Stimulated activated CD4-positive, alpha-beta T cell treated with anti-CD3 and anti-CD28 coated beads, TNF-alpha, amount 100 ng/mL, for 48 hours (primary cell): ENCODE data around the gene ENTPD2.

ENCODE experiments used
- DNase-seq, 3 donors: peaks; one replicate each; pipeline ENCODE4 v3.0.0-alpha.2; 2020; ENCODE audit warnings: low read depth in 3 of 3

The ENTPD2 gene

DNA sequence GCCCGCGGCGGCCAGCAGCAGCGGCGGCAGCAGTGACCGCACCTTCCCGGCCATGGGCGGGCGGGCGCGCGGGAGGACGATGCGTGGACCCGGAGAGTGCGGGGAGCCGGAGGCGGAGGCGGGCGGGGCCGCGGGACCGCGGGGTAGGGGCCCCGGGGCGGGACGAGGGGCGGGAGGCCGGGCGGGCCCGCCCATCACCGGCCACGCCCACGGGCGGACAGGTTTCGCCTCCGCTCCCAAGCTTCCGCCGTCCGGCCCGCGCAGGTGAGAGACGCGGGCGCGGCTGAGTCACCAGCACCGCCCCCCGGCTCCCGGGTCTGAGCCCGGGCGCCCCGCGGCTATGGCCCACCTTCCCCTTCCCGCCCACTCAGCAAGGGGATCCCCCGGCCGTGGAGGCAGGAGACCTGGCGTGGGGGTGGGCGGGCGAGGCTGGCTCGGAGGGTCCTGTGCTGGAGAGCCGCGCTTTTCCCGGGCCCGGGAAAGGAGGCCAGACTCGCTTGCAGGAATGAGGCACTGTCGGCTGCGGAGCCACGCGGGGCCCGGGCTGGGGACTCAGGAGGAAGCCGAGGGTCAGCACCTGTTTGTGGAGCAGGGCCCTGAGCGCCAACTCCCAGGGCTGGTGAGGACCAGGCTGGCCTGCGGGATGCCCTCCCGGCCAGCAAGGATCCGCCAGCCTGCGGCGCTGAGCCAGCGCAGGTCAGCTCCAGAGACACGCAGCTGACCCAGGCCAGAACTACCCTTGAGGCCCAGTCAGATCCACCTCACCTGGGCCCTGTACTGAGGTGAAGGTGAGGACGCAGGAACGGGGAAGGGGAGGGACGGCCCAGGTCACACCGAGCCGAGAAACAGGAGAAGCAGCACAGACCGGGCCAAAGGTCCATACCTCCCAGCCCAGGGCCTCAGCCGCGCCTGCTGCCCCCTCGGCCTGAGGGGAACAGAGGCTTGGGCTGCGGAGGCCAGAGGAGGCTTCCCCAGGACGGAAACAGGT is at the start of gene ENTPD2:
Gene ENTPD2 (minus strand): TSS at position 118 of the 988 bp plus-strand sequence. CDS start 64 bp downstream, at position 54.
- DNase-seq: no peak

GRCh38 chr9:137103206-137103999 is 49.5 kb upstream of the ENTPD2 start:
- no peak for DNase-seq

GRCh38 chr9:137099231-137099630 is 45.4 kb upstream of the ENTPD2 start:
- DNase-seq: no peak

GRCh38 chr9:137097761-137098462 is 44.1 kb upstream of the ENTPD2 start:
- DNase-seq: no peak

DNA sequence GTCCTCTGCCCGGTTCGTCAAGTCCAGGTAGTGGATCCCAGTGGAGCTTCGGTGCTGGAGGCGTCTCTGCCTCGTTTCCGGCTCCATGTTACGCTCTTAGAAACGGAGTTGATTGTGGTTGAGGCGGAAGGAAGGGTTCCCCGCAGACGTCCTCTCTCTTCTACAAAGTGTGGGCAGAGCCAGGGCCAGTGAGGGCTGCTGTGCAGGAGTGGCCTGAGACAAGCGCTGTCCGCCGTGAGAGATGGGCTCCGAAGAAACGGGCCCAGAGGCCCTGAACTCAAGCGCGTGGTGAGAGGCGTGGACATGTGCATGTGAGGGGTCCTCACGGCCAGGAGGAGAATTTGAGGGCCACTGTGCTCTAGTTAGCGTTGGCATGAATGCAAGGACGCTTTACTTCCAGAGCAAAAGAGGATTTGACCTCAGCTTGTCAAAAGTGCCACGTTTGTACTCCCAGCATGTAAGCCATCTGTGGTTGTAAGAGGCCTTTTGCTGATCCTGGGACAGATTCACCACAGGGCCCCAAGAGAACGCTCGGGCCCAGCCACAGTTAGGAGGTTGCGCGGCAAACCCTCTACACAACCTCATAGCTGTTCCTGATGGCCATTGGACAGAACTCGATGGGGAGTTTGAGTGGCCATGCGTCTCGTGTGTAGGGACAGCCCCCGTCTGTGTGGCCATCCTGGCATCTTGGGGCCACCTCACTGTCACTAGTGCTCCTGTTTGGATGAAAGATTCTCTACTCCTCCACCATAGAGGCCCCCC is 43.1 kb upstream of the ENTPD2 start:
- DNase-seq: no peak

DNA sequence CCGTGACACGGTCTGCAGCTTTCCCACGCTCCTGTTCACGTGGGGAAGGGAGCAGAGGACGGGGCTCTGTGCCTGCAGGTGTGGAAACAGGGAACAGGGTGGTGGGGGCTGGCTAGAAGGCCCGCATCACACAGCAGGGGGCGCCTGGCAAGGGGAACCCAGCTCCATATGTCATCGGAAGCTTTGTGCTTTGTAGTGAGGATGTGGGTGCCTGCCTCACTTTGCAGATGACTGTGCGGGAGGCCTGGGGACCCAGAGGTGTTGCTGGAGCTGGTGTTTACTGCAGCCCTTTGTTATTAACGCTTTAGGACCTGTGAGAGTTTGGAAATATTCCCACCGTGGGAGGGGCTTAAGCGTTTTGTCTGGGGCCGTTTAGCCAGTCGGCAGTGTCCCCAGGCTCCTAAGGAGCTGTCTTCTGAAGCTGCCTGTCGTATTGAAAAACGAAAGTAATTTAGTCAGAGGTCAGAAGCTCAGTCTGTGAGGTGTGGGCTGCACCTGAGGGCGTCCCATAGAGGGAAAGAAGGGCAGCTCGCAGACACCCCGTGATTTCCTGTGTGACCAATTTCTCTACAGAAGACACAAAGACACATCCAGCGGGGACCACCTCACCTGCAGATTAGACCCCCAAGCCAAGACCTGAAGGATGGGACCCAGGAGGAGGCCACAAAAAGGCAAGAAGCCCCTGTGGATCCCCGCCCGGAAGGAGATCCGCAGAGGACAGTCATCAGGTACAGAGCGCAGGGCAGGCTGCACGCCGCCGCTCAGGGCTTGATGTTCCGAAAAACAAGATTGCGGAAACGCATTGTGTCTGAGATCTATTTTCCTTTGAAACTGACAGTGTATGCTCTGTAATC is 42.0 kb upstream of the ENTPD2 start:
- DNase-seq: peak; percentile 65 to 80 (median 77)

GRCh38 chr9:137089232-137089947 is 35.5 kb upstream of the ENTPD2 start:
- no peak for DNase-seq

DNA sequence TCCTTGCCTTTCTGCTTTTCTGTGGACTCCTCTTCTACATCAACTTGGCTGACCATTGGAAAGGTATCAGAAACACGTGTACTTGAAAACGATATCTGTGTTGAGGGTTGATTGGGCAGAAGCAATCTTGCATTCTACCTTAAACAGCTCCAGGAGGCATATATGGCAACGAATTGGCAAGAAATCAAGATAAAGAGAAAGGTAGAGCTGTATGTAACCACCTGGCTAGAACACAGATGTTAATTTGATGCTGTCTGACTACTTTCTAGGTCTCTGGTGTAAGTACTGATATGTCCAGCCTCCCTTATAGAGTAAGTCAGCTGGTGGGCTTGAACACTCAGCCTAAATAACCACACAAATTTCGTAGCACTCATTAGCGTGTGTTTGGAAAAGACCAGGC is 34.3 kb upstream of the ENTPD2 start:
- no peak for DNase-seq

GRCh38 chr9:137087409-137087925 is 33.6 kb upstream of the ENTPD2 start:
- no peak for DNase-seq

DNA sequence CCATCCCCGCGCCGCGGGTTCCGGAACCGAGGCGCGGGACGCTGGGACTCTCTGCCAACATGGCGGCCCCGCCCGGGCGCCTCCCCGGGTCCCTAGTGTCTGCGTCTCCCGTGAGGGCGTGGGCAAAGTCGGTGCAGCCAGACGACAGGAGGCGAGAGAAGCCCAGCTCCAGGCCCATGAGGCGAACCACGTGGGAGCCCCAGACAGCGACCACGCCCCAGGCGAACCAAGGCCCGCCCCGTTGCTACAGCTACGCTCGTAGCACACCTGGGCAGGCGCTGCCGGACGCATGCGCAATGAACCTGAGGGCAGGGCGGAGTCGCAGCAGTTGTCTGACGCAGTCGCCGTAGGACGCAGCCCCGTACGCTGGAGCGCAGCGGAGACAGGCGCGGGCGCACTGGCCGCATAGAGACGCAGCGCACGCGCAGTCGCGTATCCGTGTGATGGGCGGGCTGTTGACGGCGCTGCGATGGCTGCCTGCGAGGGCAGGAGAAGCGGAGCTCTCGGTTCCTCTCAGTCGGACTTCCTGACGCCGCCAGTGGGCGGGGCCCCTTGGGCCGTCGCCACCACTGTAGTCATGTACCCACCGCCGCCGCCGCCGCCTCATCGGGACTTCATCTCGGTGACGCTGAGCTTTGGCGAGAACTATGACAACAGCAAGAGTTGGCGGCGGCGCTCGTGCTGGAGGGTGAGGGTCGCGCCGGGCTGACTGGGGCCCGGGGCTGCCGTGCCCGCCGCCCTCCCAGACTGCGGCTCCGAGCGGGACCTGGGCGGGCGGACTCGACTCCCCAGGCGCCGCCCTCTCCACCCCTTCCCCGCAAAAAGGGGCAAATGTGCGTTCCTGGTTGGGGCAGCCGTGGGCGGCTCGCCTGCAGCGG is 32.9 kb upstream of the ENTPD2 start, which contains the start of gene MAN1B1:
Gene MAN1B1 (plus strand): TSS at position 455 of the 878 bp plus-strand sequence. CDS start 15 bp downstream, at position 470.
- DNase-seq: peak; percentile 99

DNA sequence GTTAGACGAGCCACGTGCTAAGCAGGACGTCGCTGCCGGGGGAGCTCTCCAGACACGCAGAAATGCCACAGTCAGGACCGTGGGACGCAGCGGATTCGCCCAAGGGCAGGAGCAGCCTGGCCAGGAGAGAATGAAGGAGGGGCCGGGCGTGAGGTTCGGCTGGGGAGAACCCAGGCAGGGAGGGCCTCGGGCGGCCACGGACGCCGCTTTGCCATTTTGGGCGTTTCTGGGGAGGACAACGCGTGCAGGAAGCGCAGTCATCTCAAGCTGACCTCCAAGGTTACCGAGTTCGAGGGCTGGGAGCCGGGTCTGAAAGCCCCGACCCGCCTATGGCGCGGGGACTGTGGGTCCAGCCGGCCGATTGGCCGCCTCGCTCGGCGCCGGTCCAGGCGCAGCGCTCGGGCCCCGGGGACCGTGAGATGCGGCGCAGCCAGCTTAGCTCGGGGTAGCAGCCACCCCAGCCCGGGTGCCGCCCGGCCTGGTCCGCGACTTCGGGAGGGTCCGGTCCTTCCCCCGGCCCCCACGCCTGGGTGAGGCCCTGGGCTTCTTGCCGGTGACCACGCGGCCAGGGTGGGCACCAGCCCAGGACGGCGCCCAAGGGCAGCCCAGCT is 32.2 kb upstream of the ENTPD2 start:
- DNase-seq: no peak

- no peak for DNase-seq
Measured at GRCh38 chr9:137084526-137084925, 30.7 kb upstream of the ENTPD2 start.

DNA sequence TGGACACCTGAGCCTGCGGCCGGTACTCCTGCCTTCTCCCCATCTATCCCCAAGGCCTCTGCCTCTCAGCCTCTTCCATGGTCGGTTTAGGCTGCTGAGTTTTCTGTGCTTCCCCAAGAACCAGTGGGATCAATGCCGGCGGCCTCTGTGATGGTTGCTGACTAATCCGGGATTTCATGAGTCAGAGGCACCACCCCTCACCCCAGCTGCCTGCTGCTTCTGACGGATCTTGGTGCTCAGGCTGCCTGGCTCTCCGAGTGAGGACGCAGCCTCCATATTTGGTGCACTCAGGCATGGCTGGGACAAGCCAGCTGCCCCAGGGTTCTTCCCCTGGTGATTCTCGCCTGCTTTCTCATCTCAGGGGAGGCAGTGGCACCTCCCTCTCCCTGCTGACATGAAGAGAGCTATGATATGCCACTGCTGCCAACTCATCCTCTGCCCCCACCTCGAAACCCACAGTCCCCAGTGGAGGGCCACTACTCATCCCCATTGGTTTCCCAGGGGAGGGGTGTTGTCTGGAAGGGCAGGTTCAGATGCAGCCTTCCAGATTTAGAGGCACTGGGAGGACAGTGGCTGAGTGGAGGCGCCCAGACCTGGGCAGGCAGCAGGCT is 29.6 kb upstream of the ENTPD2 start:
- DNase-seq: peak in 1 of 3 donors; percentile 27

GRCh38 chr9:137082925-137083290 is 29.0 kb upstream of the ENTPD2 start:
- no peak for DNase-seq

DNA sequence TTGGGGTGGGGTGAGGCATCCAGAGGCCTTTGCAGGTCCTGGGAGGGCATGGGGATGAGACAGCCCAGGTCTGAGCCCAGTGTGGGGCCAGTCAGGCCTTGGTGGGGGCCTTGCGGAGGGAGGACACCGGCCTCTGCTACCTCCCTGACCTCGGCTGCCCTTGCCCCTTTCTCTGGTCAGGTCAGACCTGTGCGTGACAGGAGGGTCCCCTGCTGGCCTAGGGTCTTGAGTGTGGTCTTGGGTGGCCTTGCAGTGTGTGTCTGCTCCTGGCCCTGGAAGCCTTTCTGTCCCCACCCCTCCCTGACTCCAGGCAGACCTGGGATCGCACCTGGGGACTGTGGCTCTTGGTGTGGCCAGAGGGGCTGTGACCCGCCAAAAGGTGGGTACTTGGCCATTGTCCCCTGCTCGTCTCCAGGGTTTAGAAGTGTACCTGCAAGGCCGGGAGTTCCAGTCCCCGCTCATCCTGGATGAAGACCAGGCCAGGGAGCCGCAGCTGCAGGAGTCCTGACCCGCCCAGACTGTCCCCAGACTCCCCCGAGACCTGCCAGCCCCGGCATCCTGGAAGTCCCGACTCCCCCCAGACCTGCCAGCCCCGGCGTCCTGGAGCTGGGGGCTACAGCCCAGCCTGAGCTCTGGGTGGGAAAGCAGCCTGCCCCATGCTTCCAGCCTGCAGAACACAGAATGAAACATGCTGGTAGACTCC is 28.5 kb upstream of the ENTPD2 start:
- DNase-seq: no peak

DNA sequence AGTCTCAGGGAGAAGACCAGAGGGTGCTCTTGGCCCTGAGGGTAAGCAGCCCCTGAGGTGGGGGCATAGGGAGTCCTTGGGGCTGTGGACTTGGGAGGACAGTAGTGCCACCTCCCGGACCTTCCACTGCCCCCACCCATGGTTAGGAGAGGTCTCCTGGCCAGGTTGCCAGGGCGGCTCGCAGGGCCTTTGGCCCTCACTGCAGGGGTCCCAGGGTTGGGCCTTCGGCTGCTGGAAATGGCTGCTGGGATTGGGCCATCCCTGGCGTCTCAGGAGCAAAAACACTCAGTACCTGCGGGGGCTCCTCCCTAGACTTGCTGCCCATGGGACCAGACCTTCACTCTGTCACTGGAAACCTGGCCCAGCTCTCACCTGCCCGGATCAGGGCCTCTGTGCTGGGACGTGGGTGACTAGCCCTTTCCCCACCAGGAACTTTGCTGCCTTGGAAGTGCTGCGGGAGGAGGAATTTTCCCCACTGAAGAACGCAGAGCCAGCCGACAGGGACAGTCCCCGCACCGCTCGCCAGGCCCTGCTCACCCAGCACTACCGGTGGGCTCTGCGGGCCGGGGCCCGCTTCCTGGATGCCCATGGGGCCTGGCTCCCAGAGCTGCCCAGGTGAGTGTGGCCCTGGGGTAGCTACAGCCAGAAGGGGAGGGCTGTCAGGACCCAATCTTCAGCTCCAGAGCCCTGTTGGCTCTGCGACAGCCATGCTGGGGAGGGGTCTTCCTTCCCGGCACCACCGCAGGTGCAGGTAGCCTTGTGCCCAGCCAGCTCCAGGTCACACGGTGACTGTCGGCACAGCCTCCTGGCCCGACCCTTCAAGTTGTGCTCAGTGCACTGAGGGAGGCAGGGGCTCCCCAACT is 26.6 kb upstream of the ENTPD2 start:
- DNase-seq: no peak
